ENCODE data around the gene ABCB11. TPM values are rescaled to one million over a fixed set of nuclear protein-coding genes. Genes with fewer than 3 reads are reported as not detected.

The ABCB11 gene
- total and polyA plus RNA-seq, 9 of the 15 experiments (the other 6 are each of a cell fraction or from before 2014, with no cell fraction given) = 0.04 to 0.51 (median 0.10) TPM; not detected in 1

- TF ChIP-seq FOXO4 (CRISPR knock-in tag; IDR thresholded peaks at IDR 0.05) = no peak
- no peak for TF ChIP-seq U2AF2 (optimal IDR thresholded peaks at IDR 0.05; ENCODE audit: low read depth, low read length)
- TF ChIP-seq FOXM1 (IDR thresholded peaks at IDR 0.05; ENCODE audit: low read depth) = peak; percentile 99
- TF ChIP-seq FOXM1 (CRISPR knock-in tag; IDR thresholded peaks at IDR 0.05; ENCODE audit: low read depth) = no peak
- no peak for TF ChIP-seq C11orf30 (IDR thresholded peaks at IDR 0.05; ENCODE audit: low read depth)
- TF ChIP-seq ZNF280A (IDR thresholded peaks at IDR 0.05; ENCODE audit: low read depth, partially characterized antibody) = no peak
- no peak for TF ChIP-seq NR0B1 (IDR thresholded peaks at IDR 0.05; ENCODE audit: partially characterized antibody)
- peak; percentile 67; the same call in 1 of the 2 replicates for TF ChIP-seq ZNF449 (CRISPR knock-in tag; IDR thresholded peaks at IDR 0.05)
- peak; percentile 98 for TF ChIP-seq MEIS2 (IDR thresholded peaks at IDR 0.05; ENCODE audit: partially characterized antibody)
- TF ChIP-seq ZFPM2 (CRISPR knock-in tag; IDR thresholded peaks at IDR 0.05) = peak; percentile 77
- no peak for TF ChIP-seq ZNF133 (CRISPR knock-in tag; IDR thresholded peaks at IDR 0.05)
- TF ChIP-seq CC2D1A (IDR thresholded peaks at IDR 0.05) = peak; percentile 98
- TF ChIP-seq ZBTB49 (CRISPR knock-in tag; IDR thresholded peaks at IDR 0.05; ENCODE audit: borderline replicate concordance) = no peak
These were observed 95.1 kb downstream of the ABCB11 start (continued) for GRCh38 chr2:168935810-168936581.
